Hippocampal formation (tissue), 2 donors: ENCODE measurements around the gene KPNA6.

Experiments used
- DNase-seq, 2 donors: peaks; one replicate each; lab custom pipeline; 2025; lab: John Stamatoyannopoulos, UW

The KPNA6 gene

GRCh38 chr1:32216566-32216965, 108.7 kb downstream of the KPNA6 start:
- DNase-seq: no peak

- no peak for DNase-seq
Observed at GRCh38 chr1:32219022-32219421, 111.2 kb downstream of the KPNA6 start.

GRCh38 chr1:32220746-32221580, 113.1 kb downstream of the KPNA6 start:
- no peak for DNase-seq

GRCh38 chr1:32221581-32221979, 113.7 kb downstream of the KPNA6 start:
- DNase-seq: no peak

- peak; percentile 77 to 84 for DNase-seq
Observed at GRCh38 chr1:32221980-32222755, 114.3 kb downstream of the KPNA6 start, which contains the start of the genes EIF3I and TMEM234. TSS of gene EIF3I (plus strand) at chr1:32222407. CDS start at chr1:32222442, 35 bp downstream. TSS of gene TMEM234 (minus strand) at chr1:32222353. CDS start at chr1:32222322, 31 bp downstream.

GRCh38 chr1:32223683-32224082, 115.8 kb downstream of the KPNA6 start:
- no peak for DNase-seq

- no peak for DNase-seq
Observed at GRCh38 chr1:32224285-32224684, 116.4 kb downstream of the KPNA6 start.
